Stimulated activated CD8-positive, alpha-beta memory T cell treated with anti-CD3 and anti-CD28 coated beads, Interleukin-7, amount 100 ng/mL, for 4 hours (primary cell): ENCODE results near the gene SLC35F6.

ENCODE experiments used
- DNase-seq, 2 donors: peaks; one replicate each; pipeline ENCODE4 v3.0.0-alpha.2; 2020; ENCODE audit warnings: low read depth in 2 of 2

Gene SLC35F6

GRCh38 chr2:26764078-26764887, at the start of gene SLC35F6:
TSS of gene SLC35F6 (plus strand) at chr2:26764284. CDS start at chr2:26764350, 66 bp downstream.
- DNase-seq, result peak; percentile 47 to 82

GRCh38 chr2:26715528-26716270, 48.4 kb upstream of the SLC35F6 start:
- no peak for DNase-seq

GRCh38 chr2:26716340-26716739, 47.7 kb upstream of the SLC35F6 start:
- DNase-seq, result no peak

- no peak for DNase-seq
Observed at GRCh38 chr2:26716769-26717168, 47.3 kb upstream of the SLC35F6 start.

GRCh38 chr2:26717362-26717761, 46.7 kb upstream of the SLC35F6 start:
- DNase-seq, result no peak

GRCh38 chr2:26718949-26719686, 45.0 kb upstream of the SLC35F6 start:
- no peak for DNase-seq

- DNase-seq, result no peak
Observed at GRCh38 chr2:26720322-26721114, 43.6 kb upstream of the SLC35F6 start.

GRCh38 chr2:26721115-26722032, 42.7 kb upstream of the SLC35F6 start:
- DNase-seq, result no peak

GRCh38 chr2:26722328-26722727, 41.8 kb upstream of the SLC35F6 start:
- DNase-seq, result no peak

GRCh38 chr2:26722911-26723310, 41.2 kb upstream of the SLC35F6 start:
- no peak for DNase-seq

- DNase-seq, result no peak
Observed at GRCh38 chr2:26723475-26723874, 40.6 kb upstream of the SLC35F6 start.

GRCh38 chr2:26723991-26724750, 39.9 kb upstream of the SLC35F6 start:
- DNase-seq, result no peak

- no peak for DNase-seq
Observed at GRCh38 chr2:26724784-26725520, 39.1 kb upstream of the SLC35F6 start.

GRCh38 chr2:26725521-26725820, 38.6 kb upstream of the SLC35F6 start:
- no peak for DNase-seq

- DNase-seq, result no peak
Observed at GRCh38 chr2:26726228-26726627, 37.9 kb upstream of the SLC35F6 start.

- peak in 1 of 2 donors; percentile 2 for DNase-seq
Observed at GRCh38 chr2:26727641-26728561, 36.2 kb upstream of the SLC35F6 start.

- DNase-seq, result no peak
Observed at GRCh38 chr2:26729311-26729710, 34.8 kb upstream of the SLC35F6 start.
